NCI-H2196 treated with DMSO at 0.1 percent for 48 hours (cell line): ENCODE data around the gene MARCHF7.

Experiments
- DNase-seq: peaks from one replicate; lab custom pipeline; 2025; ENCODE audit not compliant: unreplicated experiment; lab: John Stamatoyannopoulos, UW

Gene MARCHF7

DNA sequence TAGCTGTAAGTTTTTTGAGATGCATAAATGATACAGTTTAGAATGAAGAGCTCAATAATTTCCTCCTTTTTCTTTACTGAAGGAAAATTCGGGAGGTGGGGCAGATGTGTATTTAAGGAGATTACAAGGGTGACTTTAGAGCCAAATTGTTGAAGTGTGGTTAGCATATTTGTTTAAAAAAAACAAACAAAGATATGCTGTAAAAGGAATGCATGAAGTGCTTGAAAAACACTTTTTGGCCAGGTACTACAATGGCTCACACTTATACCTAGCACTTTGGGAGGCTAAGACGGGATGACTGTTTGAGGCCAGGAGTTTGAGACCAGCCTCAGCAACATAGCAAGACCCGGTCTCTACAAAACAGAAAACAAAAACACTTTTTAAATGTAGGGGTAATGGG, 47.3 kb downstream of the MARCHF7 start:
- no peak for DNase-seq

DNA sequence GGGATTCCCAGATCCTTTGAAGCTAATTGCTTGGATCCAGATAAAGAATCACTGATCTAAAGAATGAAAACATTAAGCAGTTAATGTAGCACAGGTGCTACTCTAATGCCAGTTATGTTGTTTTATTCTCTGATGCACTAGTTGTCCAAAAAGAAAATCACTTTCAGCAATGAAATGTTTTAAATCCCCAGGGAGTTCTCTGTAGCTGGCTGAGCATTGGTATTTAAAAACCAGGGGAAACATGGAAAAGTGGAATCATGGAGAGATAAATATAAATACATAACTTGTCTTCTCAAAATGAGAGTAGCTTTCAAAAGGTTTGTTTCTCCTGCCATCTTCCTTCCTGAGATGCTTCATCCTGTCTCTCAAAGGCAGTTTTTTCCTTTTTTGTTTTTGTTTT, 48.0 kb downstream of the MARCHF7 start:
- DNase-seq = no peak

DNA sequence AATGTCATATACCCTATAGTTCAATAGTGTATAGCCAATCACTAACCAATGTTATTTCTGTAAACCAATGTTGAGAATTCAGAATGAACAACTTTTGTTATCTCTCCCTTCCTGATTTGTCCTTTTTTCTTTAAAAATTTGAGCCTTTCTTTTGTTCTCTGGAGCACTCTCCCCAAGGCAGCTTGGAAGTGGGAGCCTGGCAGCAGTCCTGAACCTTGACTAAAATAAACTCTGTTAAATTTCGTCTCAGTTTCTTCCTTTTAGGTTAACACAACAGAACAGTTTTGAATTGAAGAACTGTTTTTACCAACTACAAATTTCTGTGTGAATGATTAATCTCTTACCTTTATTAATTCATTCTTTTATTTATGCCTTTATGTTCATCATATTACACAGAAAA, 49.8 kb downstream of the MARCHF7 start:
- no peak for DNase-seq
